Measurements from ENCODE around the gene ISG15. TPM values are rescaled to one million over a fixed set of nuclear protein-coding genes. Genes with fewer than 3 reads are reported as not detected.

The ISG15 gene
- total and polyA plus RNA-seq, 9 of the 15 experiments (the other 6 are each of a cell fraction or from before 2014, with no cell fraction given), result 0.40 to 58.3 (median 12.2) TPM

- TF ChIP-seq RERE (CRISPR knock-in tag; IDR thresholded peaks at IDR 0.05; ENCODE audit: borderline replicate concordance) (no peak), ELK3 (CRISPR knock-in tag; IDR thresholded peaks at IDR 0.05) (no peak), HNRNPL (IDR thresholded peaks at IDR 0.05; ENCODE audit: low read depth, low read length) (no peak), POLR2H (tag; IDR thresholded peaks at IDR 0.05; ENCODE audit: low read depth) (no peak), NRF1 (conservative IDR thresholded peaks at IDR 0.05 in 1 of 2, IDR thresholded peaks at IDR 0.05 in 1 of 2) (peak; percentile 92 to 93), IFI16 (CRISPR knock-in tag; IDR thresholded peaks at IDR 0.05) (no peak), ZNF668 (CRISPR knock-in tag; IDR thresholded peaks at IDR 0.05) (no peak), TCFL5 (CRISPR knock-in tag; conservative IDR thresholded peaks at IDR 0.05) (no peak), ZNF133 (CRISPR knock-in tag; IDR thresholded peaks at IDR 0.05) (no peak), ZNF561 (CRISPR knock-in tag; conservative IDR thresholded peaks at IDR 0.05) (no peak), SOX6 (IDR thresholded peaks at IDR 0.05) (peak; percentile 69; the same call in 1 of the 2 replicates), MYC (IDR thresholded peaks at IDR 0.05; ENCODE audit: low read depth, low read length) (peak; percentile 80), MYC (CRISPR knock-in tag; IDR thresholded peaks at IDR 0.05; ENCODE audit: borderline replicate concordance, low read depth) (no peak), EZH2 (IDR thresholded peaks at IDR 0.05; ENCODE audit: borderline replicate concordance, low read depth, low read length) (no peak)
- TF ChIP-seq, protein P1, sequence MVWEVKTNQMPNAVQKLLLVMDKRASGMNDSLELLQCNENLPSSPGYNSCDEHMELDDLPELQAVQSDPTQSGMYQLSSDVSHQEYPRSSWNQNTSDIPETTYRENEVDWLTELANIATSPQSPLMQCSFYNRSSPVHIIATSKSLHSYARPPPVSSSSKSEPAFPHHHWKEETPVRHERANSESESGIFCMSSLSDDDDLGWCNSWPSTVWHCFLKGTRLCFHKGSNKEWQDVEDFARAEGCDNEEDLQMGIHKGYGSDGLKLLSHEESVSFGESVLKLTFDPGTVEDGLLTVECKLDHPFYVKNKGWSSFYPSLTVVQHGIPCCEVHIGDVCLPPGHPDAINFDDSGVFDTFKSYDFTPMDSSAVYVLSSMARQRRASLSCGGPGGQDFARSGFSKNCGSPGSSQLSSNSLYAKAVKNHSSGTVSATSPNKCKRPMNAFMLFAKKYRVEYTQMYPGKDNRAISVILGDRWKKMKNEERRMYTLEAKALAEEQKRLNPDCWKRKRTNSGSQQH (CRISPR knock-in tag; IDR thresholded peaks at IDR 0.05), result no peak
- TF ChIP-seq, protein P2, sequence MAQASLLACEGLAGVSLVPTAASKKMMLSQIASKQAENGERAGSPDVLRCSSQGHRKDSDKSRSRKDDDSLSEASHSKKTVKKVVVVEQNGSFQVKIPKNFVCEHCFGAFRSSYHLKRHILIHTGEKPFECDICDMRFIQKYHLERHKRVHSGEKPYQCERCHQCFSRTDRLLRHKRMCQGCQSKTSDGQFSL (CRISPR knock-in tag; IDR thresholded peaks at IDR 0.05), result no peak
- TF ChIP-seq, protein P2 (tag; IDR thresholded peaks at IDR 0.05), result no peak
- TF ChIP-seq, protein P3, sequence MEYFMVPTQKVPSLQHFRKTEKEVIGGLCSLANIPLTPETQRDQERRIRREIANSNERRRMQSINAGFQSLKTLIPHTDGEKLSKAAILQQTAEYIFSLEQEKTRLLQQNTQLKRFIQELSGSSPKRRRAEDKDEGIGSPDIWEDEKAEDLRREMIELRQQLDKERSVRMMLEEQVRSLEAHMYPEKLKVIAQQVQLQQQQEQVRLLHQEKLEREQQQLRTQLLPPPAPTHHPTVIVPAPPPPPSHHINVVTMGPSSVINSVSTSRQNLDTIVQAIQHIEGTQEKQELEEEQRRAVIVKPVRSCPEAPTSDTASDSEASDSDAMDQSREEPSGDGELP (CRISPR knock-in tag; IDR thresholded peaks at IDR 0.05; ENCODE audit: borderline replicate concordance), result peak; percentile 79; the same call in 1 of the 2 replicates
Observed at GRCh38 chr1:1013105-1013921, at the start of gene ISG15 (continued).
